Neural cell (in vitro differentiated cells): ENCODE measurements around the gene SNX33. TPM values are rescaled to one million over a fixed set of nuclear protein-coding genes. Genes with fewer than 3 reads are reported as not detected.

ENCODE experiments used
- H2AFZ ChIP-seq: fragments of 200-600, 300-800 bp; sonication (generic), shearing (Covaris generic); 2 replicates; pipeline ENCODE4 v1.6.0; 2014; ENCODE audit warnings: low read depth, mild to moderate bottlenecking, antibody characterized with exemption, low read length, moderate library complexity
- H3F3A ChIP-seq: fragments of 200-600 bp; shearing (Covaris generic); 2 replicates; pipeline ENCODE4 v1.6.1; 2016; ENCODE audit warnings: mild to moderate bottlenecking, moderate library complexity, mixed read lengths, antibody characterized with exemption, low read length; ENCODE audit not compliant: insufficient read depth, poor library complexity, severe bottlenecking
- H3K27ac ChIP-seq: fragments of 200-600, 300-800 bp; sonication (generic), shearing (Covaris generic); 2 replicates; pipeline ENCODE4 v1.5.1; 2014; ENCODE audit warnings: mild to moderate bottlenecking, low read length, moderate library complexity
- H3K27me3 ChIP-seq: fragments of 300-800, 200-600 bp; sonication (generic), shearing (Covaris generic); 2 replicates; pipeline ENCODE4 v1.6.0; 2014; ENCODE audit warnings: mild to moderate bottlenecking, low read depth, low read length, moderate library complexity; ENCODE audit not compliant: insufficient read depth
- H3K36me3 ChIP-seq: fragments of 300-800, 200-600 bp; sonication (generic), shearing (Covaris generic); 2 replicates; pipeline ENCODE4 v1.5.1; 2014; ENCODE audit warnings: mild to moderate bottlenecking, antibody characterized with exemption, low read length, moderate library complexity; ENCODE audit not compliant: insufficient read depth
- H3K4me2 ChIP-seq: fragments of 300-800, 200-600 bp; sonication (generic), shearing (Covaris generic); 2 replicates; pipeline ENCODE4 v1.6.0; 2014; ENCODE audit warnings: mild to moderate bottlenecking, low read length
- H3K4me3 ChIP-seq: fragments of 300-800, 200-600 bp; sonication (generic), shearing (Covaris generic); 2 replicates; pipeline ENCODE4 v1.5.1; 2014; ENCODE audit warnings: mild to moderate bottlenecking, low read length, moderate library complexity
- H3K79me2 ChIP-seq: fragments of 200-600 bp; shearing (Covaris generic); replicated peaks from 2 replicates; pipeline ENCODE4 v1.6.0; 2014; ENCODE audit warnings: mild to moderate bottlenecking, low read length, moderate library complexity; ENCODE audit not compliant: insufficient read depth
- H3K9ac ChIP-seq: fragments of 300-800, 200-600 bp; sonication (generic), shearing (Covaris generic); 2 replicates; pipeline ENCODE4 v1.6.1; 2016; ENCODE audit warnings: mild to moderate bottlenecking, low read length, mixed read lengths
- H3K9me2 ChIP-seq: fragments of 200-600 bp; shearing (Covaris generic); 2 replicates; pipeline ENCODE4 v1.6.1; 2016; ENCODE audit warnings: mild to moderate bottlenecking, low read length, mixed read lengths; ENCODE audit not compliant: insufficient read depth
- H3K9me3 ChIP-seq: fragments of 200-600, 300-800 bp; sonication (generic), shearing (Covaris generic); 2 replicates; pipeline ENCODE4 v1.6.1; 2016; ENCODE audit warnings: mild to moderate bottlenecking, mixed run types, low read length, moderate library complexity, mixed read lengths
- H4K20me1 ChIP-seq: fragments of 200-600 bp; shearing (Covaris generic); 2 replicates; pipeline ENCODE4 v1.6.1; 2016; ENCODE audit warnings: mild to moderate bottlenecking, mixed run types; ENCODE audit not compliant: insufficient read depth
- EP300 ChIP-seq: fragments of 450-650 bp; conservative IDR thresholded peaks from 2 replicates; pipeline ENCODE4 v1.6.1; 2014; ENCODE audit warnings: antibody characterized with exemption, mild to moderate bottlenecking, moderate library complexity; ENCODE audit not compliant: poor library complexity, severe bottlenecking
- EZH2 ChIP-seq: fragments of 200-600, 300-800 bp; shearing (Covaris generic), sonication (generic); IDR thresholded peaks from 2 replicates; pipeline ENCODE4 v1.6.1; 2014; ENCODE audit warnings: antibody characterized with exemption, low read length, borderline replicate concordance, mild to moderate bottlenecking; ENCODE audit not compliant: insufficient read depth, poor library complexity, severe bottlenecking
- MXI1 ChIP-seq: fragments of 450-650 bp; conservative IDR thresholded peaks from 2 replicates; pipeline ENCODE4 v1.6.1; 2014; ENCODE audit warnings: antibody characterized with exemption, mild to moderate bottlenecking; ENCODE audit not compliant: poor library complexity, severe bottlenecking
- POLR2AphosphoS5 ChIP-seq: IDR thresholded peaks from 2 replicates; pipeline ENCODE4 v1.6.1; 2012
- RAD21 ChIP-seq: fragments of 450-650 bp; conservative IDR thresholded peaks from 2 replicates; pipeline ENCODE4 v1.6.1; 2014; ENCODE audit warnings: antibody characterized with exemption, mild to moderate bottlenecking, moderate library complexity
- SMC3 ChIP-seq: fragments of 450-650 bp; conservative IDR thresholded peaks from 2 replicates; pipeline ENCODE4 v1.6.1; 2014; ENCODE audit warnings: antibody characterized with exemption, mild to moderate bottlenecking, moderate library complexity; ENCODE audit not compliant: poor library complexity
- TAF1 ChIP-seq: IDR thresholded peaks from 2 replicates; pipeline ENCODE4 v1.6.1; 2012; ENCODE audit warnings: low read depth
- polyA plus RNA-seq: library from polyadenylated mRNA; depleted of rRNA; stranded (reverse); fragments of >200 nt; gene quantifications from 2 replicates; pipeline ENCODE4 v1.2.3, GENCODE V29; 2014
- TF ChIP-seq, protein P1 (sequence below): IDR thresholded peaks from 2 replicates; pipeline ENCODE4 v1.6.1; 2012; ENCODE audit warnings: borderline replicate concordance
- TF ChIP-seq, protein P2 (sequence below): fragments of 450-650 bp; IDR thresholded peaks from 2 replicates; pipeline ENCODE4 v1.5.1; 2014; ENCODE audit warnings: antibody characterized with exemption, mild to moderate bottlenecking, moderate library complexity; ENCODE audit not compliant: poor library complexity, severe bottlenecking

Gene SNX33
- polyA plus RNA-seq, 1 donor from 2014 or later = 0.14 TPM

DNA sequence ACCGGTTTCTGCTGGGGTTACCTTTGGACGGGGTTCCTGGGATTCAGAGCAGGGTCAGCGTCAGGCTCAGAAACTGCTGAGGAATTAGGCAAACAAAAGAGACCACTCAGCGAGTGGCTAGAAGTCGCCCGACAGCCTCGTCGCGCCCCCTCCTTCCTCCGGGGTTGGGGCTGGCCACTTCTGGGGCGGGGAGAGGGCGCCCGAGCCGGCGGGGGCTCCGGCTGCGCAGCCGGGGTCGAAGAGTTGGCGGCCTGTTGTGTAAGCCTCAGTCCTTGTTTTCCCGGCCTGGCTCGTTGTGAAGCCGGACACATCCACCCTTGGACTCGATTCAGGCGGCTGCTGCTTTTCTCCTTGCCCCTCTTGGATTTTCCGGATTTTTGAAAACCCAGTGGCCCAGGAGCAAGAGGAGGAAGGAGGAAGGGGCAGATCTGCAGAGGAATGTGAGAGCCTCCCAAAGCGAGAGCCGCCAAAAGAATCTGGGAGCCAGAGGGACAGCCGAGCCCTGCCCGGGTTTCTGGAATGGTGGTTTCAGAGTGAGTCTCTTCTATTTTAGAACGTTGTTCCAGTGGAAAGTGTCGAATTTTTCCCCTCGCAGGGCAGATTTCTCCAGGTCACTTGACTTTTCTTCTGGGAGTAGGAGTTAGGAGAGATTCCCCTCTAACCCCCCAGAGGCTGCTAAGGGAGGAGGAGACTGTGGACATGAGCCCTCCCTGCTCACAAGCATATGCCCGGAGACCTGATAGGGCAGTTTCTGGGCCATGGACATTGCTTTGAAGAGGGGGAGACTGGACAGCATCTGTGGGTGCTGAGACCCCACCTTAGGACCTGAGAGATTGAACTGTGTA is 666 bp downstream of the SNX33 start:
- peak overlapping the region; percentile 82 for H3K4me3 ChIP-seq
- TF ChIP-seq, protein P1, sequence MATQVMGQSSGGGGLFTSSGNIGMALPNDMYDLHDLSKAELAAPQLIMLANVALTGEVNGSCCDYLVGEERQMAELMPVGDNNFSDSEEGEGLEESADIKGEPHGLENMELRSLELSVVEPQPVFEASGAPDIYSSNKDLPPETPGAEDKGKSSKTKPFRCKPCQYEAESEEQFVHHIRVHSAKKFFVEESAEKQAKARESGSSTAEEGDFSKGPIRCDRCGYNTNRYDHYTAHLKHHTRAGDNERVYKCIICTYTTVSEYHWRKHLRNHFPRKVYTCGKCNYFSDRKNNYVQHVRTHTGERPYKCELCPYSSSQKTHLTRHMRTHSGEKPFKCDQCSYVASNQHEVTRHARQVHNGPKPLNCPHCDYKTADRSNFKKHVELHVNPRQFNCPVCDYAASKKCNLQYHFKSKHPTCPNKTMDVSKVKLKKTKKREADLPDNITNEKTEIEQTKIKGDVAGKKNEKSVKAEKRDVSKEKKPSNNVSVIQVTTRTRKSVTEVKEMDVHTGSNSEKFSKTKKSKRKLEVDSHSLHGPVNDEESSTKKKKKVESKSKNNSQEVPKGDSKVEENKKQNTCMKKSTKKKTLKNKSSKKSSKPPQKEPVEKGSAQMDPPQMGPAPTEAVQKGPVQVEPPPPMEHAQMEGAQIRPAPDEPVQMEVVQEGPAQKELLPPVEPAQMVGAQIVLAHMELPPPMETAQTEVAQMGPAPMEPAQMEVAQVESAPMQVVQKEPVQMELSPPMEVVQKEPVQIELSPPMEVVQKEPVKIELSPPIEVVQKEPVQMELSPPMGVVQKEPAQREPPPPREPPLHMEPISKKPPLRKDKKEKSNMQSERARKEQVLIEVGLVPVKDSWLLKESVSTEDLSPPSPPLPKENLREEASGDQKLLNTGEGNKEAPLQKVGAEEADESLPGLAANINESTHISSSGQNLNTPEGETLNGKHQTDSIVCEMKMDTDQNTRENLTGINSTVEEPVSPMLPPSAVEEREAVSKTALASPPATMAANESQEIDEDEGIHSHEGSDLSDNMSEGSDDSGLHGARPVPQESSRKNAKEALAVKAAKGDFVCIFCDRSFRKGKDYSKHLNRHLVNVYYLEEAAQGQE = no peak
- TF ChIP-seq TAF1 = no peak
- TF ChIP-seq SMC3 = no peak
- H3F3A ChIP-seq = no peaks in the 10 kb centered on the region
- peaks cover 4% of the 10 kb centered on the region for H3K79me2 ChIP-seq
- no peak overlapping the region for H2AFZ ChIP-seq
- no peaks in the 10 kb centered on the region for H3K36me3 ChIP-seq
- H3K9me3 ChIP-seq = no peaks in the 10 kb centered on the region
- H3K9ac ChIP-seq = peak overlapping the region; percentile 48
- no peaks in the 10 kb centered on the region for H4K20me1 ChIP-seq
- H3K27ac ChIP-seq = no peak overlapping the region
- peak overlapping the region; percentile 50 for H3K4me2 ChIP-seq
- H3K9me2 ChIP-seq = no peaks in the 10 kb centered on the region
- peaks cover 27% of the 10 kb centered on the region for H3K27me3 ChIP-seq

GRCh38 chr15:75649045-75649761 is 1.5 kb downstream of the SNX33 start:
- TF ChIP-seq EZH2 (no peak), RAD21 (no peak), POLR2AphosphoS5 (no peak), EP300 (no peak), SMC3 (no peak), TAF1 (no peak), MXI1 (no peak)
- TF ChIP-seq, protein P2, sequence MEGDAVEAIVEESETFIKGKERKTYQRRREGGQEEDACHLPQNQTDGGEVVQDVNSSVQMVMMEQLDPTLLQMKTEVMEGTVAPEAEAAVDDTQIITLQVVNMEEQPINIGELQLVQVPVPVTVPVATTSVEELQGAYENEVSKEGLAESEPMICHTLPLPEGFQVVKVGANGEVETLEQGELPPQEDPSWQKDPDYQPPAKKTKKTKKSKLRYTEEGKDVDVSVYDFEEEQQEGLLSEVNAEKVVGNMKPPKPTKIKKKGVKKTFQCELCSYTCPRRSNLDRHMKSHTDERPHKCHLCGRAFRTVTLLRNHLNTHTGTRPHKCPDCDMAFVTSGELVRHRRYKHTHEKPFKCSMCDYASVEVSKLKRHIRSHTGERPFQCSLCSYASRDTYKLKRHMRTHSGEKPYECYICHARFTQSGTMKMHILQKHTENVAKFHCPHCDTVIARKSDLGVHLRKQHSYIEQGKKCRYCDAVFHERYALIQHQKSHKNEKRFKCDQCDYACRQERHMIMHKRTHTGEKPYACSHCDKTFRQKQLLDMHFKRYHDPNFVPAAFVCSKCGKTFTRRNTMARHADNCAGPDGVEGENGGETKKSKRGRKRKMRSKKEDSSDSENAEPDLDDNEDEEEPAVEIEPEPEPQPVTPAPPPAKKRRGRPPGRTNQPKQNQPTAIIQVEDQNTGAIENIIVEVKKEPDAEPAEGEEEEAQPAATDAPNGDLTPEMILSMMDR = no peak
- TF ChIP-seq, protein P1 = no peak
- Histone ChIP-seq H3K27ac (no peak overlapping the region), H3K27me3 (peaks cover 27% of the 10 kb centered on the region), H3K9me2 (no peaks in the 10 kb centered on the region), H3F3A (no peaks in the 10 kb centered on the region), H4K20me1 (no peaks in the 10 kb centered on the region), H2AFZ (no peak overlapping the region), H3K79me2 (peaks cover 4% of the 10 kb centered on the region), H3K9ac (no peak overlapping the region), H3K36me3 (no peaks in the 10 kb centered on the region), H3K4me2 (no peak overlapping the region), H3K4me3 (no peak overlapping the region), H3K9me3 (no peaks in the 10 kb centered on the region)
